ENCODE results near the gene AMDHD2. TPM values are rescaled to one million over a fixed set of nuclear protein-coding genes. Genes with fewer than 3 reads are reported as not detected.

The AMDHD2 gene
- total RNA-seq, 1 donor from 2014 or later, result 90.8 TPM

DNA sequence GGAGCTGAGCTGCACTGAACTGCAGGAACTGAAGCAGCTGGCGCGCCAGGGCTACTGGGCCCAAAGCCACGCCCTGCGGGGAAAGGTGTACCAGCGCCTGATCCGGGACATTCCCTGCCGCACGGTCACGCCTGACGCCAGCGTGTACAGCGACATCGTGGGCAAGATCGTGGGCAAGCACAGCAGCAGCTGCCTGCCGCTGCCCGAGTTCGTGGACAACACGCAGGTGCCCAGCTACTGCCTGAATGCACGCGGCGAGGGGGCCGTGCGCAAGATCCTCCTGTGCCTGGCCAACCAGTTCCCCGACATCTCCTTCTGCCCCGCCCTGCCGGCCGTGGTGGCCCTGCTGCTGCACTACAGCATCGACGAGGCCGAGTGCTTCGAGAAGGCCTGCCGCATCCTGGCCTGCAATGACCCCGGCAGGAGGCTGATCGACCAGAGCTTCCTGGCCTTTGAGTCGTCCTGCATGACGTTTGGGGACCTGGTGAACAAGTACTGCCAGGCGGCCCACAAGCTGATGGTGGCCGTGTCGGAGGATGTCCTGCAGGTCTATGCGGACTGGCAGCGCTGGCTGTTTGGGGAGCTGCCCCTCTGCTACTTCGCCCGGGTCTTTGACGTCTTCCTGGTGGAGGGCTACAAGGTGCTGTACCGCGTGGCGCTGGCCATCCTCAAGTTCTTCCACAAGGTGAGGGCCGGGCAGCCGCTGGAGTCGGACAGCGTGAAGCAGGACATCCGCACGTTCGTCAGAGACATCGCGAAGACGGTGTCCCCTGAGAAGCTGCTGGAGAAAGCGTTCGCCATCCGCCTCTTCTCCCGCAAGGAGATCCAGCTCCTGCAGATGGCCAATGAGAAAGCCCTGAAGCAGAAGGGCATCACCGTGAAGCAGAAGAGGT lies 23.7 kb upstream of the AMDHD2 start:
- no peak overlapping the region for H3K27ac Mint-ChIP-seq
- ATAC-seq (ENCODE audit: low read depth), result no peak
- intact Hi-C loops (cut with micrococcal nuclease), result no loop called here

GRCh38 chr16:2497116-2497630 lies 23.0 kb upstream of the AMDHD2 start:
- no peak for TF ChIP-seq CTCF (IDR thresholded peaks at IDR 0.05)
- Mint-ChIP-seq H3K9me3 (no peaks in the 10 kb centered on the region), H3K36me3 (ENCODE audit: low read depth) (peaks cover 17% of the 10 kb centered on the region), H3K27me3 (no peaks in the 10 kb centered on the region), H3K4me3 (no peak overlapping the region), H3K27ac (no peak overlapping the region), H3K4me1 (peaks cover 3% of the 10 kb centered on the region)
- intact Hi-C loops (cut with micrococcal nuclease), result no loop called here
- CTCF ChIA-PET, result no interaction called here
- POLR2A ChIA-PET, result no interaction called here
- ATAC-seq (ENCODE audit: low read depth), result no peak
- DNase-seq, result no peak

More for the DNA sequence above, 23.7 kb upstream of the AMDHD2 start:
- no peak overlapping the region for H3K4me3 Mint-ChIP-seq
- ChIA-PET POLR2A (interaction anchor here (0.6 kb wide), 2 partner anchors 55 to 342 kb away, joined by 6 read pairs; no protein-coding TSS in a partner anchor), CTCF (no interaction called here)
- no peaks in the 10 kb centered on the region for H3K27me3 Mint-ChIP-seq
- peaks cover 2% of the 10 kb centered on the region for H3K4me1 Mint-ChIP-seq
- no peak for TF ChIP-seq CTCF (IDR thresholded peaks at IDR 0.05)
- H3K36me3 Mint-ChIP-seq (ENCODE audit: low read depth), result peaks cover 17% of the 10 kb centered on the region
- H3K9me3 Mint-ChIP-seq, result no peaks in the 10 kb centered on the region
- no peak for DNase-seq

- no peaks in the 10 kb centered on the region for H3K9me3 Mint-ChIP-seq
- H3K4me1 Mint-ChIP-seq, result peaks cover 3% of the 10 kb centered on the region
- intact Hi-C loops (cut with micrococcal nuclease), result no loop called here
- ChIA-PET POLR2A (no interaction called here), CTCF (no interaction called here)
- no peak for ATAC-seq (ENCODE audit: low read depth)
- TF ChIP-seq CTCF (IDR thresholded peaks at IDR 0.05), result no peak
- peaks cover 17% of the 10 kb centered on the region for H3K36me3 Mint-ChIP-seq (ENCODE audit: low read depth)
- no peak for DNase-seq
- no peak overlapping the region for H3K27ac Mint-ChIP-seq
- no peaks in the 10 kb centered on the region for H3K27me3 Mint-ChIP-seq
- H3K4me3 Mint-ChIP-seq, result no peak overlapping the region
Measured at GRCh38 chr16:2497695-2498484, 22.3 kb upstream of the AMDHD2 start.

DNA sequence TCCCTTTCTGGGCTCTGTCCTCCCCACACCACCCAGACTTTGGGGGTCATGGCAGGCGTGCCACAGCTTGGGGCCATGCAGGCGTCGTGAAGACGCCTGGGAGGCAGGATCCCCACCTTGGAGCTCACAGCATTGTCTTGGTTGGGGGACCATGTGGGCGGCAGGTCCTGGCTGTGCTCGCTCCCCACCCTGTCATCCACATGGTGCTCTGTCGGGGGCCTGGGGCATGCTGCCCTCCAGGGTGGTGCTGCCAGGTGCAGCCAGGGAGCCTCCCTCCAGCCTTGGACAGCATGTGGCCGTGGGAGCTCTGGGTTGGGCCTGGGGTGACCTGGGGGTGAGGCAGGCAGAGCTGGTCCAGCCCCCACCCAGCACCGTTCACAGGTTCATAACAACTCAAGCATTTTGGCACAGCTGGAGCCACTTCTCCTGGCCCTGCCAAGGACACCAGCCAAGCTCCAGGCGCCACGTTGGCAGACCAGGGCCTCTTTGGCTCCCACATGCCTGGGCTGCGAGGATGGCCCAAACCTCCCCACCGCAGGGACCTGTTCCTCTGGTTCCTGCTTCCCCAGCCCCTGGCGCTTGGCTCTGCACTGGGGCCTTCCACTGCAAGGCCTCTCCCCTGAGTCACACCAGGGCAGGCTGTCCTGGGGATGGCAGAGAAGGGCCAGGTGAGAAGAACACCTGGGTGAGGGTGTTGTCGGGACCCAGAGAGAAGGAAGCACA lies 21.5 kb upstream of the AMDHD2 start:
- DNase-seq (no peak), ATAC-seq (ENCODE audit: low read depth) (no peak)
- Mint-ChIP-seq H3K4me3 (no peak overlapping the region), H3K27me3 (no peaks in the 10 kb centered on the region), H3K27ac (no peak overlapping the region), H3K36me3 (ENCODE audit: low read depth) (peaks cover 17% of the 10 kb centered on the region), H3K9me3 (no peaks in the 10 kb centered on the region), H3K4me1 (peaks cover 3% of the 10 kb centered on the region)
- TF ChIP-seq CTCF (IDR thresholded peaks at IDR 0.05), result no peak
- ChIA-PET CTCF (no interaction called here), POLR2A (no interaction called here)
- intact Hi-C loops (cut with micrococcal nuclease), result no loop called here
